Activated CD4-positive, alpha-beta T cell treated with anti-CD3 and anti-CD28 coated beads for 1 hour (primary cell): ENCODE data around the gene MAPK9.

ENCODE experiments used
- DNase-seq: peaks from one replicate; pipeline ENCODE4 v3.0.0-alpha.2; 2020

MAPK9 gene

DNA sequence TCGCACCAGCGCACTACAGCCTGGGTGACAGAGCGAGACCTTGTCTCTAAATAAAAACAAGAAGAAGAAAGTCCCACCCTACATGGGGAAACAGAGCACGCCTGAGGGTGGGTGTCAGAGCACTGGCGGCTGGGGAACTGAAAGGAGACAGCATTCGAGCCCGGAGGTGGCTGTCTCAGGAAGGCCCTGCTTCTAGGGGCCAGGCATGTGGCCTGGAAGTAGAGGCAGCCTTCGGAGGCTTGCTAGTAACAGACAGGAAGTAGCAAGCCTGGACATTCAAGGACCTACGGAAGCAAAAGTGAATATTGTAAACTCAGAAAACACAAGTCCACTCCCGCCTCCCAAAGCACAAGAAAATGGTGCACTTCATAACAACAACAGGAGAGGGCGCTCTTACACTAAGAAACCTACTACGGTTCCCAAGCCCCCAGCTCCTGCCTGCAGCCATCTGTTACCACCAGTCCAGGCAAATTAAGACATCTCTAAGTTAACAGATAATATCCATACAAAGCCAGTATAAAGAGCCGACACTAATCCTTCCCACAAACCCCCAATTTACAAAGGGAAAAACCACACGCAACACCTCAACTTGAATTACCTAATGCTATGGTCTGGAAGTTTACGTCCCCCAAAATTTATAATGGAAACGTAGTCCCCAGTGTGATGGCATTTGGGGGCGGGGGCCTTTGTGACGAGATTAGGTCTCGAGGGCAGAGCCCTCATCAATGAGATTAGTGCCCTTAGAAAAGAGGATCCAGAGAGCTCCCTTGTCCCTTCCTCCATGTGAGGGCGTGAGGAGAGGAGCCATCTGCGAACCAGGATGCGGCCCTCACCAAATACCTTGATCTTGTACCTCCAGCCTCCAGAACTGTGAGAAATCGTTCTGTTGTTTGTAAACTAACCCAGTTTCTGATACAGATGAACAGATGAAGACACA is 90.6 kb downstream of the MAPK9 start:
- DNase-seq: no peak

GRCh38 chr5:180199390-180199789 is 92.5 kb downstream of the MAPK9 start:
- DNase-seq: no peak

- no peak for DNase-seq
Measured at GRCh38 chr5:180198208-180198607, 93.7 kb downstream of the MAPK9 start.

GRCh38 chr5:180197016-180197702 is 94.7 kb downstream of the MAPK9 start:
- DNase-seq: no peak

DNA sequence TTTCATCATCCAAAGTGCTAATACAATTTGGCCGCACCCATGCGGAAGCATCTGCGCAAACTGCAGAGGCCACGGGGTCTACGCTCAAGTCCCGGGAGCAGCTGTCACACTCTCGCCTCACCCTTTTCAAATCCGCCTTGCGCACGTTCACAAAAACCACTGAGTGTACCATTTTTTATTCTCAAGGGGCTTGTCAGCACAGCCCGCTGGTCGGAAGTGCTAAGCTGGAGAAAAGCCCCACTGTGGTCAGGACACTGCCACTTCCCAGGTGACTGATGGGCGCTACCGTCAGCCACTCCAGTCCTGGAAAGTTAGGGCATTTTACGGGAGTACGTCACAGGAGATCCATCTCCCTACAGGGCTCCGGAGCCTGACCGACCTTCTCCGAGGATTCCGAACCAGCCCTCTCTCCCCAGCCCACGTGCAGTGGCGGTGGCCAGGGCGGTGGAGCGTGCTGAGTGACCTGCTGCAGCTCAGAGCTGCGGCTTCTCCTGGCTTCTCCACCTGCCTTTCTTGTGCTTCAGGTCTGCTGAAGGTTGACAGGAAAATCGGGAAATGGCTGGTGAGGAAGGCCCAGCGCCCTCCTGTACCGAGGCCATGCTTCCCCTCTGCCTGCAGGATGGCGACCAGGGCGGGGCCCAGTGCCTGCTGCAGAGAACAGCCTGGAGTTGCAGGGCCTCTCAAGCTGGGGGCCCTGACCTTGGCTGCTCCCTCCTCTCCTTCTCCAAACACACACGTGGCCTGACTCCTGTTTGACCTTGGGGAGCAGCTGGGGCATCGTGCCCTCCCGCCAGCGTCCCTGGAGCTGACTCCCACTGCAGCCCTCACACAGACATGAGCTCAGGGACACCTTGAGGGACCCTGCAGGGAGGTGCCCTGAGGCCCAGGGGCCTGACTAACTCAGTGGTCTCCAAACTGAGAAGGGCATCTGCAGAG is 97.2 kb downstream of the MAPK9 start:
- no peak for DNase-seq

DNA sequence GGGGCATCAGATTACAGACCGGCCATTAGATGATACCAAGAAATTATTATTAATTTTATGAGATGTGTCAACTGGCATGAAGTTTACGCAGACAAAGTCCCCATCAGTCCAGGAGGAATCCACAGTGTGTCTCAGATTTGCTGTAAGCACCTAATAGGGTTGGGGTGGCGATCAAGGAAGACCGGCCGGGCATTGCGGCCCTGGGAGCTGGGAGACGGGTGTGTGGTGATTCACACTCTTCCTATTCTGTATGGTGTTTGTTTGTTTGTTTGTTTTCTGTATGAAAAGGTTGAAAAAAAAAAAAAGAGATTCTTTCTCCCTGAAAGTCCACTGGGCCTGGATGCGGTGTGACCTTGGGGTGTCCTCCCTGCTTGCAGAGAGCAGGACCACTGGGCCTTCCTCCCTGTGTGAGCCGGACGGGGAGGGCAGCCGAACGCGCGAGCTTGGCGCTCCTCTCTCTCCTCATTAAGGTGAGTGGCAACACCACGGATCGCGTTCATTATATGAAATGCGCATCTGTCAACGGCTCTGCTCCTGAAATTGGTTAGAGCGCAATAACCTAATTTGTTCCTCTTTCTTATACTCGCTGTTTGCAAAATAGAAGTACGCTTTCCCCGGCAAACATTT is 98.0 kb downstream of the MAPK9 start:
- DNase-seq: no peak

DNA sequence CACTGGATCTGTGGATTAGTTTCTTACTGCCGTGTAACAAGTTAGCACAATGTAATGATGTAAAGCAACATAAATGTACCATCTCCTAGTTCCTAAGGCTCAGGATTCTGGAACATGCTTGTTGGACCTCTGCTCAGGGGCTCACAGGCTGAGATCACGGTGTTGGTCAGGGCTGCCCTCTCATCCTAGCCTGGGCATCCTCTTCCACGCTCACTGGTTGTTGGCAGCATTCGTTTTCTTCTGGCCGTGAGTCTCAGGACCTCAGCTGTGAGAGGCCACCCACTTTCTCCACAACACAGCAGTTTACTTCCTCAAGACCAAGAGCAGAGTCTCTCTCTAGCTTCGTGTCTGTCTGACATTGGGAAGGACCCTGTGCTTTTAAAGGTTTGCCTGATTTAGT is 100.2 kb downstream of the MAPK9 start:
- DNase-seq: no peak

DNA sequence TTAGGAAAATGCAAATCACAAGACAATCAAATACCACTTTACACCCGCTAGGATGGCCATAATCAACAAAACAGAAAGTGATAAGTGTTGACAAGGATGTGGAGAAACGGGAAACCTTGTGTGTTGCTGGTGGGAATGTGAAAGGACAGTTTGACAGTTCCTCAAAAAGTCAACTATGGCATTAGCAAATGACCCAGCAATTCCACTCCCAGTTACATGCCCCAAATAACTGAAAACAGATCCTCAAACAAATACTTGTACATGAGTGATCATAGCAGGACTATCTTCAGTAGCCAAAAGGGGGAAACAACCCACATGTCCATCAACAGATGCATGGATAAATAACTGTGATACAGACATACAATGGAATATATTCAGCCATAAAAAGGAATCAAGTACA is 104.1 kb downstream of the MAPK9 start:
- no peak for DNase-seq
